Osteocyte (in vitro differentiated cells): ENCODE data around the gene MRPL28. TPM values are rescaled to one million over a fixed set of nuclear protein-coding genes. Genes with fewer than 3 reads are reported as not detected.

Experiments used
- DNase-seq: peaks from one replicate; pipeline ENCODE4 v3.0.0; 2021; ENCODE audit warnings: mixed read lengths; ENCODE audit not compliant: unreplicated experiment; ENCODE audit errors: extremely low spot score
- H3K27ac Mint-ChIP-seq: one replicate; pipeline ENCODE4 v1.8.0; 2021; ENCODE audit warnings: mild to moderate bottlenecking, mixed read lengths; ENCODE audit not compliant: unreplicated experiment
- H3K27me3 Mint-ChIP-seq: one replicate; pipeline ENCODE4 v1.8.0; 2021; ENCODE audit warnings: mixed read lengths; ENCODE audit not compliant: unreplicated experiment
- H3K36me3 Mint-ChIP-seq: one replicate; pipeline ENCODE4 v1.8.0; 2021; ENCODE audit warnings: mixed read lengths; ENCODE audit not compliant: unreplicated experiment
- H3K4me1 Mint-ChIP-seq: one replicate; pipeline ENCODE4 v1.8.0; 2021; ENCODE audit warnings: mixed read lengths; ENCODE audit not compliant: unreplicated experiment
- H3K4me3 Mint-ChIP-seq: one replicate; pipeline ENCODE4 v1.8.0; 2021; ENCODE audit warnings: mild to moderate bottlenecking, moderate library complexity, mixed read lengths; ENCODE audit not compliant: unreplicated experiment
- H3K9me3 Mint-ChIP-seq: one replicate; pipeline ENCODE4 v1.8.0; 2021; ENCODE audit warnings: mixed read lengths; ENCODE audit not compliant: unreplicated experiment
- CTCF ChIP-seq: fragments of 200-600 bp; sonication (generic); IDR thresholded peaks from 2 replicates; pipeline ENCODE4 v1.5.0; 2021; ENCODE audit warnings: antibody characterized with exemption, mild to moderate bottlenecking, moderate library complexity
- total RNA-seq: library from RNA; stranded (reverse); gene quantifications from 2 replicates; pipeline ENCODE4 v1.2.1, GENCODE V29; 2021

MRPL28 gene
- total RNA-seq, 1 donor from 2014 or later = 71.7 TPM

GRCh38 chr16:400061-400591, 29.8 kb upstream of the MRPL28 start:
- H3K4me1 Mint-ChIP-seq = peaks cover 31% of the 10 kb centered on the region
- H3K4me3 Mint-ChIP-seq = peak overlapping the region; percentile 79
- no peaks in the 10 kb centered on the region for H3K9me3 Mint-ChIP-seq
- no peak for TF ChIP-seq CTCF
- H3K27me3 Mint-ChIP-seq = no peaks in the 10 kb centered on the region
- H3K36me3 Mint-ChIP-seq = no peaks in the 10 kb centered on the region
- DNase-seq = no peak
- H3K27ac Mint-ChIP-seq = peak overlapping the region; percentile 81

GRCh38 chr16:399340-400019, 29.1 kb upstream of the MRPL28 start:
- Mint-ChIP-seq H3K9me3 (no peaks in the 10 kb centered on the region), H3K4me3 (no peak overlapping the region), H3K27me3 (no peaks in the 10 kb centered on the region), H3K27ac (no peak overlapping the region), H3K4me1 (peaks cover 31% of the 10 kb centered on the region), H3K36me3 (no peaks in the 10 kb centered on the region)
- no peak for TF ChIP-seq CTCF
- DNase-seq = no peak

GRCh38 chr16:398561-399339, 28.4 kb upstream of the MRPL28 start:
- no peak for TF ChIP-seq CTCF
- no peaks in the 10 kb centered on the region for H3K27me3 Mint-ChIP-seq
- no peaks in the 10 kb centered on the region for H3K9me3 Mint-ChIP-seq
- H3K4me3 Mint-ChIP-seq = peak overlapping the region; percentile 60
- no peaks in the 10 kb centered on the region for H3K36me3 Mint-ChIP-seq
- DNase-seq = no peak
- peaks cover 31% of the 10 kb centered on the region for H3K4me1 Mint-ChIP-seq
- peak overlapping the region; percentile 56 for H3K27ac Mint-ChIP-seq

GRCh38 chr16:397736-398332, 27.5 kb upstream of the MRPL28 start:
- Mint-ChIP-seq H3K27ac (peak overlapping the region; percentile 56), H3K9me3 (no peaks in the 10 kb centered on the region), H3K4me1 (peaks cover 29% of the 10 kb centered on the region), H3K36me3 (no peaks in the 10 kb centered on the region), H3K27me3 (no peaks in the 10 kb centered on the region), H3K4me3 (peak overlapping the region; percentile 60)
- DNase-seq = peak; percentile 89
- peak; percentile 32 for TF ChIP-seq CTCF
